HG02763 (cell line): ENCODE results near the gene GCG.

Experiments used
- ATAC-seq: cut with Tn5 transposase; IDR thresholded peaks from one replicate; pipeline ENCODE4 v1.9.1; 2021; ENCODE audit warnings: mild to moderate bottlenecking, moderate library complexity; ENCODE audit not compliant: unreplicated experiment

Gene GCG

DNA sequence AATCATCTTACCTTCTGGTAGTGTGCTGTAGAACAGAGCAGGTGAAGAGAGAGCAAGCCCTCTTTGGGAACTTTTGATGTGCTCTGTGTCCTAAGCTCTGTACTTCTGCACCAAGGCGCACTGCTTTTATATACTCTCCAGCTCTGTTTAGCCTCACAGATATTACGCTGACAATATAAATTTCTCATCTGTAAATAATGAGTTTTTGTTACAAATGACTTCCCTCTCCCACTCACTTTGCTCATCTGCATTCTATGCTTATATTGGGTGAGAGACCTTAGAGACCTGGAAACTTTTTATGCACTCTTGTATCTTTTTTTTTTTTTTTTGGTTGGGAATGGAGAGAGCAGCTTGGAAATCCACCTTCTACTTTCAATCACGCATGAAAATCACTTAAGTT lies at the start of gene GCG:
Gene GCG, minus strand, starts transcription at position 101 of the 400 bp plus-strand sequence. CDS start 3,069 bp downstream, outside the sequence.
- no peak for ATAC-seq

DNA sequence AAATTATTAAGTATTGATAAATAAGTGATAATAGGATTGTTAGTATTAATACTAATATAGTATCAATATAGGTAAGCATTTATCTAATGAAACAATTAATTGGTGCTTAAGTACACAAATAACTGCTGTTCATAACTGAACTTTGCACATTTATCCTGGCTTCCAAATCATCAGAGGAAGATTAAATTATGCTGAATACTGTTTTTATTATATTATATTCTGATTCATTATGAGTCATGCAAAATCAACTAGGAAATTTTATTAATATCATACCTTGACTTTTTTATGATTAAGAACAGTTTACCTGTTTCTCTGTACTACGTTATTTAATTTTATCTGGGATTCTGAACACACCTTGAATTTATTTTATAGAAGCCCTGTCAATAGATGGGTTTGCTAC lies 48.6 kb upstream of the GCG start:
- ATAC-seq = no peak

GRCh38 chr2:162199913-162200312 lies 47.9 kb upstream of the GCG start:
- ATAC-seq = no peak

DNA sequence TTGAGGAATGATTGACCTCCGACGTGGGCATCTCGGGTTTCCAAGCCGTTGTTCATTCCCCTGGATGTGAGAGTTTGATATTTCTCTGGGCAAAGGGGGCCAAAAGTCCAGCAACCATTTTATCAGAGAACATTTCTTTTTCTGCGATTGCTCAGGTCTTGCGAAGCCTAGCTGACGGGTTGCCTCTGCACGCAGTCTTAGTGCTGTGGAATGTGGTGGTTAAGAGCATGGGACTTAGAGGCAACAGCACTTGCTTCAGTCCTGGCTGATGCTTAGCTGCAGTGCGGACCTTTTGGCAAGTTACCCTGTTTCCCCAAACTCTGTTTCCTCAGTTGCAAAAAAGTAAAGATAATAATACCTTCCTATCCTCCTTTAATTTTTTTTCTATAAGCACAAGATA lies 46.2 kb upstream of the GCG start:
- no peak for ATAC-seq

DNA sequence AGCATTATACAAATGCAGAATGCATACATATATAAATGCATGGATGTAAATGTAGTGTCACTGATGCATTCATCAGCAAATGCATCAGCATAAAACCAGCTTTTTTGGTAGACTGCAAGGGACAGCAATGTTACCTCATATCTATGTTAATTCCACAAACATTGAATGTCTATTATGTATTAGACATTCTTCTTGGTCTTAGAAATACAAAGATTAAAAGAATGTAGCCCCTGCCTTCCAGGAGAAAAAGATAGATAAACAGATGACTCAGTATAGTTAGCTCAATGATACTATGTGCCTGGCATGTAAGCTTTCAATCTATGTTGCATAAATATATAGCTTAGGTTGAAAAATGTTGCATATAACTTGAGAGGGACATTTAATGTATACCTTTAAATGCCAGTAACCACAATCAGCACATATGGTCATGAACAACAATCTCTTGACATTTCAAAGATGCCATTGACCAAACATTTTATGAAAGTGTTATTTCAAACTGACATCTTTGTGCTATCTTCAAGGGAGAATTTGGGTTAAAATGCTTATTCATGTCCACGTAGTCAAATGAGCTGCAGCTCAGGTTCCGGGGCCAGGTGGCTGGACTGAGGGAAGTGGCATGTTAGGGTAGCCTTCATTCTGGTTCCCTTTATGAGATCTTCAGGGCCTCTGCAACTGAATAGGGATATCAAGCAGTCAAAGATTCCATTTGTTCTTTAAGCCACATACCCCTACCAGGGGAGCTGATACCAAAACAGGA lies 45.2 kb upstream of the GCG start:
- ATAC-seq = no peak

- ATAC-seq = no peak
Measured at GRCh38 chr2:162196638-162197037, 44.6 kb upstream of the GCG start.

DNA sequence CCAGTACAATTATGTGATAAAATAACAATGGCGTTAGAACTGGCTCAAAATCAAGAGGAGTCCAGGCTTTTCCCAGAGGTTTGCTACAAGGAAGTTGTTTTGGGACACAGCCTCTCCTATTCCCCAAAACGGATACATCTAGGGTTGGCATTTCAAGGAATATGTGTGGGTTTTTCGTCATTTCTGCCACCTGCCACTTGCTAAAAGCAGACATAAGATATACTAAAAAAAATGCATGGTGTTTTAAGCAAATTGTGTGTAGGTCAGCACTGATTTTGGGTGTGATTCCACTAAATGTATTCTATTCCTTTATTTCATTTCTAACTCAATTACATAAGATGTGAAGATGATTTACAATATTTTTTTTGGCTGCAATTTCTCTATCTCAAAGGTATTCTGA lies 36.4 kb upstream of the GCG start:
- ATAC-seq = no peak

- no peak for ATAC-seq
Measured at GRCh38 chr2:162185541-162186232, 33.6 kb upstream of the GCG start.

DNA sequence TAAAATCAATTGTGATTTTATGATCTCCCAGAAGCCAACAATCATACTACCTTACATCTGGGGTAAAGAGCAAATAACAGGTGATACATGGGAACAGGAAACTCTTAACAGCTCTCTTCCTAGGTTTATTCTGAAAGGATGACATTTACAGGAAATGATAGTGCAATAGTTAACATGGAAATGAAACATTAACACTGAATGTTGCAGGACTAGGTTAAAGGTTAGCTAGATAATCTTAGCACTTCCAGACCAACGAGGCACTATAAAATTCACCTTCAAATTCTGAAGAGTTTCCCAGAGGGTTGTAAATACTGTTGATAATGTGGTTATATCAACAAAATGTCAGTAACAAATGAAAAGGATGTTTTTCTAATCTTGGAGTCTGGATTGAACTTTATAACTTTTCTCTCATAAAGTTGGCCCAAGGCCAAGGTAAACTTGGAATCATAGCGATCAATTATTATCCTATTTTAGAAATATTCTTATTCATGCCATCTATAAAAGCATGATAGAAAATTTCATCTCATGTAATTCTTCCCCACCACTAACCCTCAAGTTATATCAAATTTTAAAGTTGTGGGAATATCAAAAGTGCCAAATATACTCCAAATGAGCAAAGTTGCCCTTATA lies 32.9 kb upstream of the GCG start:
- ATAC-seq = no peak

- ATAC-seq = no peak
Measured at GRCh38 chr2:162184359-162184758, 32.3 kb upstream of the GCG start.

- ATAC-seq = no peak
Measured at GRCh38 chr2:162182395-162182794, 30.3 kb upstream of the GCG start.

- ATAC-seq = no peak
Measured at GRCh38 chr2:162177301-162177700, 25.3 kb upstream of the GCG start.

- ATAC-seq = no peak
Measured at GRCh38 chr2:162175714-162176113, 23.7 kb upstream of the GCG start.

- no peak for ATAC-seq
Measured at GRCh38 chr2:162174746-162175145, 22.7 kb upstream of the GCG start.

- no peak for ATAC-seq
Measured at GRCh38 chr2:162172802-162173370, 20.8 kb upstream of the GCG start.

- ATAC-seq = no peak
Measured at GRCh38 chr2:162166745-162167144, 14.7 kb upstream of the GCG start.

DNA sequence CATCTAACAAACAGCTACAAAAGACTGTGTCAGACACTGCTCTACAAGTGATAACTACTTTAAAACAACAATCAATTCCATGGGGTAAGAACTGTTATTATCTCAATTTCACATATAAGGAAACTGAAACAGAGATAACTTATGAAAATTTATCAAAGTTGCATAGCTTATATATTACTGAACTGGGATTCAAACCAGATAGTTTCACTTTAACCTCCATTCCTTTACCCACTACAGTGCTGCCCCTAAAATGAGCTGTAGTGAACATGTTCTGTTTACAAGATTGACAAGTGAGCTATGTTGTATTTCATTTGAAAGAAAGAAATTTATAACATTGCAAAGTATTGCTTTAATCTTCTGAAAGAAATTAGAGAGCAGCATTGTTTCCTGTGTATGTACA lies 14.1 kb upstream of the GCG start:
- ATAC-seq = no peak

- no peak for ATAC-seq
Measured at GRCh38 chr2:162164802-162165201, 12.8 kb upstream of the GCG start.

- no peak for ATAC-seq
Measured at GRCh38 chr2:162159446-162159845, 7.4 kb upstream of the GCG start.

DNA sequence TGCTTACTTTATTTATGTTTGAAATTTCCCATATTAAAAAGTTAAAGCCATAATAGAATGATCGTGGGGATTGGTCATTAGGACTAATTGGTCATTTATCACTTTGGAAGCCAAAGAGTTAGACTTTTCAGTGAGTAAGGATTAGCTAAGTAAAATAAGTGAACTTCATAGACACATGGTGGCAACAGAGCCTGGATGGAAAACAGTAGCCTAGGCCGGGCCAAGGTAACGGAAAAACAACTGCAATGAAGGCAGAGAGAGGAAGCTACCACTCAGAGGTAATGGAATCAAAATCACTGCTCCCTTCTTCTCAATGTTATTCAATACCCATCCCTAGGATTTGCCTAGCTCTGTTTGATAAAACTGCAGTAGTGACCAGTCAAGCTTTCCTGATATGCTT lies 4.1 kb upstream of the GCG start:
- no peak for ATAC-seq

- no peak for ATAC-seq
Measured at GRCh38 chr2:162155093-162155492, 3.0 kb upstream of the GCG start.
